Calu3 (cell line): Measurements from ENCODE around the gene PSMG4. TPM values are rescaled to one million over a fixed set of nuclear protein-coding genes. Genes with fewer than 3 reads are reported as not detected.

Experiments used
- BruUV-seq: library from RNA; stranded (reverse); fragments of 400-500 nt; replicated peaks from 2 replicates; lab custom pipeline; 2021; lab: Mats Ljungman, UMichigan
- CTCF ChIA-PET: fragments of 300-600 bp; sonication (Branson Sonifier 250); formaldehyde crosslinking; loops from one replicate; lab custom pipeline; 2022; ENCODE audit warnings: antibody characterized with exemption; lab: Charles Lee
- DNase-seq: peaks from one replicate; pipeline ENCODE4 v3.0.0; 2022
- H3K27ac Mint-ChIP-seq: one replicate; pipeline ENCODE4 v1.8.0; 2022; ENCODE audit warnings: mixed read lengths; ENCODE audit not compliant: unreplicated experiment
- H3K27me3 Mint-ChIP-seq: one replicate; pipeline ENCODE4 v1.8.0; 2022; ENCODE audit warnings: mixed read lengths; ENCODE audit not compliant: unreplicated experiment
- H3K36me3 Mint-ChIP-seq: one replicate; pipeline ENCODE4 v1.8.0; 2022; ENCODE audit warnings: mild to moderate bottlenecking, moderate library complexity, mixed read lengths; ENCODE audit not compliant: insufficient read depth, unreplicated experiment
- H3K4me1 Mint-ChIP-seq: one replicate; pipeline ENCODE4 v1.8.0; 2022; ENCODE audit warnings: mild to moderate bottlenecking, low read depth, mixed read lengths; ENCODE audit not compliant: unreplicated experiment
- H3K4me3 Mint-ChIP-seq: one replicate; pipeline ENCODE4 v1.8.0; 2022; ENCODE audit warnings: mild to moderate bottlenecking, low read depth, moderate library complexity, mixed read lengths; ENCODE audit not compliant: unreplicated experiment
- H3K9me3 Mint-ChIP-seq: one replicate; pipeline ENCODE4 v1.8.0; 2022; ENCODE audit warnings: low read depth, mixed read lengths; ENCODE audit not compliant: unreplicated experiment
- intact Hi-C: fragments of 100-400 bp; cut with micrococcal nuclease; formaldehyde crosslinking; loops from one replicate; pipeline ENCODE4 v1.10.0; 2022; ENCODE audit not compliant: unreplicated experiment
- total RNA-seq: library from RNA; stranded (reverse); gene quantifications from 2 replicates; pipeline ENCODE4 v1.2.3, GENCODE V29; 2022
- TF ChIP-seq, protein P1 (sequence below): fragments of 200-600 bp; IDR thresholded peaks from one replicate; pipeline ENCODE4 v1.8.0; 2022; ENCODE audit warnings: antibody characterized with exemption; ENCODE audit not compliant: unreplicated experiment

PSMG4 gene
- total RNA-seq, 1 experiment from 2014 or later: 17.6 TPM

DNA sequence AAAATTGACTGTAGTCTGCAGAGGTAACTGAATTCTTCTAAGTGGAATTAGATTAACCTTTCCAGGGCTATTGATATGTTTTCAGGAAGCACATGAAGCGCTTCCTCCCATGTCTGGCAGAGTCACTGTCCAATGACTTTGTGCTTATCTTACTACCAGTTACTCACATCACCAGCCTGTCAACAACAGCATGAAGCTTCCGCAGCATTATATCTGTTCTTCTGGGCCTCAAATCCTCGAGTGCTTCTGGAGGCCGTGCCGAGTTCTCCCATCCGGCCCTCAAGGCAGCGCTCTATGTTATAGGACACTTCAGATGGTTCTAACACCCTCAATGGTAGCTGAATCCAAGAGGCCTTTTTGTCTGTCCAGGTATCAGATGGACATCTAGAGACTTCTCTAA, 33.2 kb downstream of the PSMG4 start:
- intact Hi-C loops: no loop called here
- no peak for DNase-seq
- TF ChIP-seq, protein P1, sequence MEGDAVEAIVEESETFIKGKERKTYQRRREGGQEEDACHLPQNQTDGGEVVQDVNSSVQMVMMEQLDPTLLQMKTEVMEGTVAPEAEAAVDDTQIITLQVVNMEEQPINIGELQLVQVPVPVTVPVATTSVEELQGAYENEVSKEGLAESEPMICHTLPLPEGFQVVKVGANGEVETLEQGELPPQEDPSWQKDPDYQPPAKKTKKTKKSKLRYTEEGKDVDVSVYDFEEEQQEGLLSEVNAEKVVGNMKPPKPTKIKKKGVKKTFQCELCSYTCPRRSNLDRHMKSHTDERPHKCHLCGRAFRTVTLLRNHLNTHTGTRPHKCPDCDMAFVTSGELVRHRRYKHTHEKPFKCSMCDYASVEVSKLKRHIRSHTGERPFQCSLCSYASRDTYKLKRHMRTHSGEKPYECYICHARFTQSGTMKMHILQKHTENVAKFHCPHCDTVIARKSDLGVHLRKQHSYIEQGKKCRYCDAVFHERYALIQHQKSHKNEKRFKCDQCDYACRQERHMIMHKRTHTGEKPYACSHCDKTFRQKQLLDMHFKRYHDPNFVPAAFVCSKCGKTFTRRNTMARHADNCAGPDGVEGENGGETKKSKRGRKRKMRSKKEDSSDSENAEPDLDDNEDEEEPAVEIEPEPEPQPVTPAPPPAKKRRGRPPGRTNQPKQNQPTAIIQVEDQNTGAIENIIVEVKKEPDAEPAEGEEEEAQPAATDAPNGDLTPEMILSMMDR: no peak
- Mint-ChIP-seq H3K4me3 (no peak overlapping the region), H3K4me1 (no peaks in the 10 kb centered on the region), H3K9me3 (no peaks in the 10 kb centered on the region), H3K36me3 (no peaks in the 10 kb centered on the region), H3K27ac (no peak overlapping the region), H3K27me3 (peaks cover 31% of the 10 kb centered on the region)
- CTCF ChIA-PET: no interaction called here
- no TSS peak for BruUV-seq

DNA sequence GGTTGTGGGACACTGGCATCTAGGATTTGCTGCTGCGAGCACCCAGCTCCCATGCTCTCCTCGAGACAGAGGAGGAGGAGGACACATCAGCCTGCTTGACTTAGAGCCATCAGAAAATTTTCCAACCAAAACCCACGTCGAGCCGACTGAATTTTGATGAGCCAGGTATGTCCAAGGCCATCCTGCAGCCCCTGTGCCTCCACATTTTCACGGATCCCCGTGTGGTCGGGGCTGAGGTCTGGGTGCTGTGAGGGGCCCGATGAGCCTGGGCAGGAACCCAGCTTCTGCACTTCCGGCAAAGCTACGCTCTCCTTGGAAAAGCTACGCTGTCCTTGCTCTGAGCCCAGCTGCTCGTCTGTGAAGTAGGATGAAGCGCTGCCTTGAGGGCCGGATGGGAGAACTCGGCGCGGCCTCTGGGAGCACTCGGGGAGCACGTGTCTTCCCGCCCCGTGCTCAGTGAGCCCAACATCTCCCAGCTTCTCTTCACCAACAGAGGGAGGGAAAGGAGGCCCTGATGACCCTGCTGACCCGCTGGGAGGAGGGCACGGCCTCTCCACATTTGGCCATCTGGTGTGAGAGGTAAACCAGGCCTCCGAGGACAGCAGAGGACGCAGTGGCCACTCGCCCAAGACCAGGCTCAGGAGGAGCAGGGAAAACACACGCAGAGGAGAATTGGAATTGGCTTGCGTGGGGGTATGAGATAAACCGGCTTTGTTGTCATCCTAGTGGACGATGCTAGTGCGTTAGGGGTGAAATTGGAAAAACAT, 33.9 kb downstream of the PSMG4 start:
- H3K4me1 Mint-ChIP-seq: no peaks in the 10 kb centered on the region
- CTCF ChIA-PET: no interaction called here
- DNase-seq: no peak
- intact Hi-C loops: no loop called here
- TF ChIP-seq, protein P1: no peak
- H3K36me3 Mint-ChIP-seq: no peaks in the 10 kb centered on the region
- no peak overlapping the region for H3K4me3 Mint-ChIP-seq
- peaks cover 31% of the 10 kb centered on the region for H3K27me3 Mint-ChIP-seq
- no peak overlapping the region for H3K27ac Mint-ChIP-seq
- H3K9me3 Mint-ChIP-seq: no peaks in the 10 kb centered on the region
- no TSS peak for BruUV-seq

DNA sequence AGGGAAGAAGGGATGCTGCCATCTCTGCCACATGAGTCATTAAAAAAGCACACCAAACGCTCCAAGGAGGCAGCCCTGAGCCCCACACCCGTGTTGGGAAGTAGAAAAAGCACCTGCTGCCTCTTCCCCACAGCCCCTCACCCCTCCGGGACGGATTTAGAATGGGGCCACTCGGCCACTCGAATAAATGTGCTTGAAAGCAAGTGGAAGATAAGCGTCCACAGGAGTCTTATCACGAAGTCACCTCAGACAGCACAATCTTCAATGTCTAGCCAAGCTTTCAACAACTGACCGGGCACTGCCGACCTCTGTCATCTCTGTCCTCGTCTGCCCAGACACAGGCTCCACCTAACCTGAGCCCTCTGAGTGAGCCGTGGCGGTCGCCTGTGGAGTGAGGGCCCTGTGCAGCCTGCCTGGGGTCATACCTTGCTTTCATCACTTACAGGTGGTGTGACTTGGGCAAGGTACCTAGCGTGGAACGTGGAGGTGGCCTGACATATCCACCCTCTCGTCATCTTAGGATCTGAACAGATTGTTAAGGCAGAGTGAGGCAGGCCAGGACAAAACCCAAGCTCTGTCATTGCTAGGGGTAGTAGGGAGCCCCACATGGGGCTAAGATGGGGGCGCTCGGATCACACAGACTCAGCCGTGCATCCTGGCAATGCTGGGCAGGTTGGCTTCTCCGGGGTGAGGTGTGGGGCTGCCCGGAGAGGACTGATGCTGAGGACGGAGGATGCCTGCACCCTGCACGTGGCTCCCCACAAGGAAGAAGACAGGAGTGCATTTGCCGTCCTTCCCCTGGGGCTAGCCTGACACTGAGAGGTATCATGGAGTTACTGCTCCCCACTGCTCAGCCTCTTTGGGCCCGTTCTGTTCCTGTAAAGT, 34.8 kb downstream of the PSMG4 start:
- no peaks in the 10 kb centered on the region for H3K36me3 Mint-ChIP-seq
- intact Hi-C loops: no loop called here
- H3K4me3 Mint-ChIP-seq: no peak overlapping the region
- no peaks in the 10 kb centered on the region for H3K4me1 Mint-ChIP-seq
- no peaks in the 10 kb centered on the region for H3K9me3 Mint-ChIP-seq
- CTCF ChIA-PET: no interaction called here
- H3K27ac Mint-ChIP-seq: no peak overlapping the region
- BruUV-seq: no TSS peak
- peaks cover 31% of the 10 kb centered on the region for H3K27me3 Mint-ChIP-seq
- DNase-seq: no peak
- TF ChIP-seq, protein P1: no peak

DNA sequence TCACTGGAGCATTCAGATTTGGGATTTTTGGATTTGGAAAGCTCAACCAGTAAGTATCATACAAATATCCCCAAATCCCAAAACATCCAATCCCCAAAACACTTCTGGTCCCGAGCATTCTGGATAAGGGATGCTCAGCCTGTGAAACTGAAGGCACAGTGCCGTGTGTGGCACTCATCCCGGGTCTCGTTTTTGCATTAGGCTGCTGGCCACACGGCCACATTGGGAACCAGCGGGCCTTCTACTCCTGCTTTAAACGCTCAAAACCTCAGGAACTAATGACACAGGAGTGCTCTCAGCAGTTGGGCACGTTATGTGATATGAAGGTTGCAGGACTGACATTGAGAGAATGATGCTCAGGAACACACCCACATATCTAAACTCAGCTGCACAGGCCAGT, 35.6 kb downstream of the PSMG4 start:
- Mint-ChIP-seq H3K27me3 (peaks cover 31% of the 10 kb centered on the region), H3K36me3 (no peaks in the 10 kb centered on the region), H3K4me1 (no peaks in the 10 kb centered on the region), H3K27ac (no peak overlapping the region), H3K9me3 (no peaks in the 10 kb centered on the region), H3K4me3 (no peak overlapping the region)
- no TSS peak for BruUV-seq
- TF ChIP-seq, protein P1: no peak
- DNase-seq: no peak
- CTCF ChIA-PET: no interaction called here
- intact Hi-C loops: no loop called here
